T-cell (primary cell): ENCODE measurements around the gene PRSS12. TPM values are rescaled to one million over a fixed set of nuclear protein-coding genes. Genes with fewer than 3 reads are reported as not detected.

Experiments used
- ATAC-seq, 4 experiments: fragments of 200-7000 bp in 3 of 4; fragments of 150-1000 bp in 1 of 4; cut with Tn5 transposase; replicated peaks in 1 of 4; 1 replicate in 3 of 4; 2 replicates in 1 of 4; pipeline ENCODE4 v1.10.0; 2021; ENCODE audit warnings: moderate library complexity in 3 of 4, mild to moderate bottlenecking in 2 of 4, moderate number of reproducible peaks in 1 of 4
- CTCF ChIA-PET, 2 donors: fragments of 300-600 bp; sonication (Branson Sonifier 250); formaldehyde crosslinking; loops; one replicate each; lab custom pipeline; 2022; ENCODE audit warnings: antibody characterized with exemption in 2 of 2; lab: Charles Lee
- POLR2A ChIA-PET, 2 donors: fragments of 300-600 bp; sonication (Branson Sonifier 250); formaldehyde crosslinking; loops; one replicate each; lab custom pipeline; 2022; ENCODE audit warnings: antibody characterized with exemption in 2 of 2; lab: Charles Lee
- DNase-seq, 35 experiments: peaks; one replicate each; pipeline versions ENCODE4 v3.0.0 to v3.0.0-alpha.2; 2013 to 2023
- H3K27ac ChIP-seq: one replicate; pipeline ENCODE4 v1.5.1; 2013; ENCODE audit warnings: low read length
- H3K27me3 ChIP-seq, 2 experiments: replicated peaks in 1 of 2; 1 replicate in 1 of 2; 2 replicates in 1 of 2; pipeline versions ENCODE4 v1.6.1 to v1.7.0; 2013; ENCODE audit warnings: low read length in 1 of 2, mixed read lengths in 1 of 2; ENCODE audit not compliant: control insufficient read depth in 2 of 2, insufficient read depth in 2 of 2; ENCODE audit errors: extremely low read depth in 1 of 2
- H3K36me3 ChIP-seq, 2 donors: 1 replicate in 1 of 2; 2 replicates in 1 of 2; pipeline versions ENCODE4 v1.6.1 to v1.7.0; 2013; ENCODE audit warnings: low read length in 1 of 2; ENCODE audit not compliant: control insufficient read depth in 2 of 2, insufficient read depth in 1 of 2; ENCODE audit errors: extremely low read depth in 1 of 2
- H3K4me1 ChIP-seq, 2 experiments: 1 replicate in 1 of 2; 2 replicates in 1 of 2; pipeline versions ENCODE4 v1.6.1 to v1.7.0; 2013; ENCODE audit warnings: low read length in 2 of 2, mixed read lengths in 1 of 2; ENCODE audit not compliant: insufficient read depth in 2 of 2, control insufficient read depth in 1 of 2; ENCODE audit errors: extremely low read depth in 1 of 2
- H3K4me3 ChIP-seq, 2 donors: 1 replicate in 1 of 2; 2 replicates in 1 of 2; pipeline versions ENCODE4 v1.5.1 to v1.7.0; 2013; ENCODE audit warnings: mild to moderate bottlenecking in 2 of 2, low read length in 1 of 2, moderate library complexity in 1 of 2; ENCODE audit not compliant: control insufficient read depth in 1 of 2; ENCODE audit errors: extremely low read depth in 1 of 2
- H3K9me3 ChIP-seq: 2 replicates; pipeline ENCODE4 v1.7.0; 2013
- H3K27ac Mint-ChIP-seq, 2 donors: one replicate each; pipeline ENCODE4 v1.8.0; 2020 to 2021; ENCODE audit warnings: mild to moderate bottlenecking in 2 of 2, mixed read lengths in 2 of 2
- H3K27me3 Mint-ChIP-seq, 2 donors: one replicate each; pipeline ENCODE4 v1.8.0; 2021 to 2022; ENCODE audit warnings: mixed read lengths in 2 of 2
- H3K36me3 Mint-ChIP-seq: one replicate; pipeline ENCODE4 v1.8.0; 2021; ENCODE audit warnings: mixed read lengths
- H3K4me1 Mint-ChIP-seq, 3 donors: one replicate each; pipeline ENCODE4 v1.8.0; 2020 to 2022; ENCODE audit warnings: mixed read lengths in 3 of 3, mild to moderate bottlenecking in 1 of 3
- H3K4me3 Mint-ChIP-seq, 3 donors: one replicate each; pipeline ENCODE4 v1.8.0; 2020 to 2022; ENCODE audit warnings: mild to moderate bottlenecking in 3 of 3, mixed read lengths in 3 of 3, moderate library complexity in 3 of 3
- H3K9me3 Mint-ChIP-seq, 3 donors: one replicate each; pipeline ENCODE4 v1.8.0; 2020 to 2022; ENCODE audit warnings: mixed read lengths in 3 of 3
- WGBS: methylation state at CpG from one replicate; pipeline ENCODE4 v1.1.5; 2013; ENCODE audit warnings: missing lambda C conversion rate; ENCODE audit not compliant: insufficient coverage; 5-methylcytosine and 5-hydroxymethylcytosine counted together
- total RNA-seq, 35 experiments: library from RNA in 6 of 35; stranded (reverse) in 6 of 35; fragments of 120-200 nt in 1 of 35; gene quantifications; one replicate each; pipeline versions ENCODE4 v1.2.1 to v1.2.4 and lab custom pipeline; 2013 to 2026

The PRSS12 gene
- total RNA-seq, 5 donors from 2014 or later (not counting 1 experiment from before 2014, with no cell fraction given): 0.03 to 0.25 (median 0.18) TPM; not detected in 2

DNA sequence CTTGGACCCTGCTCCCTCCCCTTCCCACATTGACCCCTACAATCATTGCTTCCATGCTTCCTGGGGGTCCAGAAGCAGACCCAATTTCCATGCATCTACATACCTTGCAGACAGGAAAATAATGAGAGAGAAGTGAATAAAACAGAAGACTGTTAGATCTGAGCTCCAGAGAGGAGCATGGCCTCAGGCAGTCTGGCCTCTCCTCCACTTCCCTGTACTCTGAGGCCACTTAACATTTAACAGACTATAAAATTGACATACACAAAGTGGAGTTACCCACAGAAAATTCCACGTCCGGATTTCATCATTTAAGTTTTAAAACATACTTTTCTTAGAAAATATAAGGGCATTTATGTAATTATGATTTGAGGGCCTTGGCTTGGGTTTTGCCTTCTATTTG lies 2.1 kb upstream of the PRSS12 start:
- H3K36me3 Mint-ChIP-seq: no peaks in the 10 kb centered on the region
- H3K4me1 Mint-ChIP-seq: peaks cover 14 to 17% (median 15%) of the 10 kb centered on the region in 3 donors
- Histone ChIP-seq H3K36me3 (no peaks in the 10 kb centered on the region), H3K27me3 (peaks cover 9 to 39% of the 10 kb centered on the region in 2 experiments), H3K4me3 (no peak overlapping the region), H3K27ac (no peak overlapping the region), H3K9me3 (no peaks in the 10 kb centered on the region), H3K4me1 (peaks cover 3 to 17% of the 10 kb centered on the region in 2 experiments)
- ATAC-seq (no peak), DNase-seq (no peak)
- ChIA-PET CTCF (no interaction called here), POLR2A (interaction anchor here in 1 of 2 donors (0.5 kb wide), 1 partner anchor 1247 kb away, joined by 3 read pairs; no protein-coding TSS in a partner anchor)
- H3K9me3 Mint-ChIP-seq: no peaks in the 10 kb centered on the region
- H3K4me3 Mint-ChIP-seq: no peak overlapping the region
- no peak overlapping the region for H3K27ac Mint-ChIP-seq
- no CpG with 5 or more reads among the region's 2 CpGs for WGBS
- H3K27me3 Mint-ChIP-seq: peaks cover 74 to 79% of the 10 kb centered on the region in 2 donors

DNA sequence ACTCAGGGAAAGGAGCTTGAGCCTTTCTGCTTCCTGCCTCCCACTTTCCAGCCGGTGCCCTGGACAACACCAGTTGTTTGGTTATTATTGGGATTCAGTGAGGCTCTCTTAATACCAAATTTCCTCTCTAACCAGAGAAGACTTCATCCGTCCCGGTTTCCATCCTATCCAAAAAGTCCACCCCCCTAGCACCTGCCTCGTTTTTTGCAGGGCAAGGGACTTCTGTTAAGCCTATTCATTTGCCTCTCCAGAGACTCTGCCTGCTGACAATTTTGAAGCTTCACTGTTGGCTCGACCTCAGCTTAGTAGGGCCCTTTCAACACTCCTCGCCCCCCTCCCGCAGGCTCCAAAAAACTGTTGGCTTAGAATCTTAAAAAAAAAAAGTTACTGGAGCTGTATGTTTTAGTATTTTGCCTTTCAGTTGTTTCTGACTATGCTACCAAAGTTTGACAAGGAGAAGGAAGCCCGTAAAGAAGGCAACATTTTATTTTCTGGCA lies 779 bp upstream of the PRSS12 start:
- Mint-ChIP-seq H3K4me1 (peaks cover 14 to 17% (median 15%) of the 10 kb centered on the region in 3 donors), H3K9me3 (no peaks in the 10 kb centered on the region), H3K4me3 (peak overlapping the region; percentile 69 to 79 (median 70)), H3K36me3 (no peaks in the 10 kb centered on the region), H3K27ac (no peak overlapping the region), H3K27me3 (peaks cover 78 to 80% of the 10 kb centered on the region in 2 donors)
- Histone ChIP-seq H3K36me3 (no peaks in the 10 kb centered on the region), H3K27ac (no peak overlapping the region), H3K9me3 (no peaks in the 10 kb centered on the region), H3K4me1 (peaks cover 3 to 17% of the 10 kb centered on the region in 2 experiments), H3K27me3 (peaks cover 9 to 50% of the 10 kb centered on the region in 2 experiments), H3K4me3 (peak overlapping the region in 1 of 2 donors; percentile 58)
- ChIA-PET CTCF (interaction anchor here (0.5 to 1.2 kb wide), 4 partner anchors 74 to 233 kb away, joined by 3 to 7 read pairs (median 3); no protein-coding TSS in a partner anchor), POLR2A (no interaction called here)
- ATAC-seq (no peak), DNase-seq (no peak)
- WGBS: 57% methylated on average over 7 of the region's 8 CpGs

- CTCF ChIA-PET: interaction anchor here (0.6 to 1.2 kb wide), 5 partner anchors 31 to 474 kb away, joined by 3 to 7 read pairs (median 3); no protein-coding TSS in a partner anchor
- peak in 5 of 35 experiments; percentile 0 to 25 (median 1) for DNase-seq
- peak overlapping the region in 1 of 2 donors; percentile 1 for H3K27ac Mint-ChIP-seq
- peak overlapping the region; percentile 10 to 79 (median 67) for H3K4me3 Mint-ChIP-seq
- peaks cover 69 to 77% of the 10 kb centered on the region in 2 donors for H3K27me3 Mint-ChIP-seq
- peaks cover 14 to 17% (median 15%) of the 10 kb centered on the region in 3 donors for H3K4me1 Mint-ChIP-seq
- POLR2A ChIA-PET: interaction anchor here (0.6 to 0.7 kb wide), 2 partner anchors 193 to 348 kb away, joined by 3 to 4 read pairs; no protein-coding TSS in a partner anchor
- peak overlapping the region; percentile 12 to 39 for H3K4me3 ChIP-seq
- no peaks in the 10 kb centered on the region for H3K9me3 Mint-ChIP-seq
- no peaks in the 10 kb centered on the region for H3K36me3 ChIP-seq
- no peak overlapping the region for H3K27ac ChIP-seq
- no peaks in the 10 kb centered on the region for H3K9me3 ChIP-seq
- H3K36me3 Mint-ChIP-seq: no peaks in the 10 kb centered on the region
- H3K4me1 ChIP-seq: peaks cover 3 to 17% of the 10 kb centered on the region in 2 experiments
- ATAC-seq: peak; percentile 24 to 39 (median 32)
- peaks cover 9 to 58% of the 10 kb centered on the region in 2 experiments for H3K27me3 ChIP-seq
- 8% methylated on average over 68 of the region's 82 CpGs for WGBS
These were observed 664 bp downstream of the PRSS12 start for GRCh38 chr4:118351851-118352827.

- ATAC-seq (no peak), DNase-seq (no peak)
- no CpG with 5 or more reads among the region's 3 CpGs for WGBS
- ChIA-PET POLR2A (interaction anchor here in 1 of 2 donors (0.6 kb wide), 1 partner anchor 35 kb away, joined by 4 read pairs; no protein-coding TSS in a partner anchor), CTCF (no interaction called here)
- Histone ChIP-seq H3K4me3 (no peak overlapping the region), H3K36me3 (no peaks in the 10 kb centered on the region), H3K27me3 (peaks cover 9 to 55% of the 10 kb centered on the region in 2 experiments), H3K27ac (no peak overlapping the region), H3K4me1 (peaks cover 3 to 17% of the 10 kb centered on the region in 2 experiments), H3K9me3 (no peaks in the 10 kb centered on the region)
- no peak overlapping the region for H3K27ac Mint-ChIP-seq
- H3K4me3 Mint-ChIP-seq: no peak overlapping the region
- H3K9me3 Mint-ChIP-seq: no peaks in the 10 kb centered on the region
- H3K27me3 Mint-ChIP-seq: peaks cover 71 to 76% of the 10 kb centered on the region in 2 donors
- no peaks in the 10 kb centered on the region for H3K36me3 Mint-ChIP-seq
- peaks cover 14 to 17% (median 15%) of the 10 kb centered on the region in 3 donors for H3K4me1 Mint-ChIP-seq
These were observed 1.8 kb downstream of the PRSS12 start for GRCh38 chr4:118350961-118351360.

DNA sequence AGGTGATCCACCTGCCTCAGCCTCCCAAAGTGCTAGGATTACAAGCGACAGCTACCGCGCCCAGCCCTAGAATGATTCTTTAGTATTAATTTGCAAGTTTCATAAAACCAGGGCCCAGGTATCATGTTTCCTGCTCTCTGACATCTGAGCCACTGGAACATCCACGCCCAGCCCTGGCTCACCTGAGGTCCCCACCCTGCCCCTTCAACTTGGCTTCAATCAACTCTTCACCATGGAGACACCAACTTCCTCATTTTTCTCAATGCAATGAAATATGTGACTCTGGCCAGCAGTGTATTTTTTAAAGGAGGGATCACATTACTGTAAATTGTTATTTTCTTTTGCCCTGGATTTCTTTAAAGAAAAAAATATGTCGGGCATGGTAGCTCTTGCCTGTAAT lies 3.9 kb downstream of the PRSS12 start:
- Mint-ChIP-seq H3K4me3 (no peak overlapping the region), H3K36me3 (no peaks in the 10 kb centered on the region), H3K27me3 (peaks cover 59 to 62% of the 10 kb centered on the region in 2 donors), H3K9me3 (no peaks in the 10 kb centered on the region), H3K27ac (no peak overlapping the region), H3K4me1 (peaks cover 13 to 16% (median 15%) of the 10 kb centered on the region in 3 donors)
- ChIA-PET CTCF (no interaction called here), POLR2A (no interaction called here)
- WGBS: 100% methylated on average over 3 of the region's 5 CpGs
- ATAC-seq (no peak), DNase-seq (no peak)
- H3K36me3 ChIP-seq: no peaks in the 10 kb centered on the region
- H3K4me3 ChIP-seq: no peak overlapping the region
- H3K9me3 ChIP-seq: no peaks in the 10 kb centered on the region
- no peak overlapping the region for H3K27ac ChIP-seq
- peaks cover 9 to 40% of the 10 kb centered on the region in 2 experiments for H3K27me3 ChIP-seq
- H3K4me1 ChIP-seq: peaks cover 3 to 17% of the 10 kb centered on the region in 2 experiments

DNA sequence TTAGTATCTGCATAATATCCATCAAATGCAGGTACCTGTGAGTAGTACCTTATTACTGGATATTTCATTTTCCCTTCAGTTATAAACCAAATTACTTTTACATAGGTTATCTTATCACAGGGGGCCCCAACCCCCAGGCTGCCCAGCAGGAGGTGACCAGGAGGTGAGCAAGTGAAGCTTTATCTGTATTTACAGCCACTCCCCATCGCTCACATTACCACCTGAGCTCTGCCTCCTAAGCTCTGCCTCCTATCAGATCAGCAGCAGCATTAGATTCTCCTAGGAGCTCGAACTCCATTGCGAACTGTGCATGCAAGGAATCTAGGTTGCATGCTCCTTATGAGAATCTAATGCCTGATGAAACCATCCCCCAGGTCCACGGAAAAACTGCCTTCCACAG lies 6.3 kb downstream of the PRSS12 start:
- WGBS: 76% methylated on average over 4 of the region's 4 CpGs
- ChIA-PET CTCF (no interaction called here), POLR2A (no interaction called here)
- H3K36me3 Mint-ChIP-seq: no peaks in the 10 kb centered on the region
- H3K9me3 ChIP-seq: no peaks in the 10 kb centered on the region
- no peak for DNase-seq
- peaks cover 45 to 48% of the 10 kb centered on the region in 2 donors for H3K27me3 Mint-ChIP-seq
- H3K4me1 ChIP-seq: no peaks in the 10 kb centered on the region
- no peak for ATAC-seq
- no peak overlapping the region for H3K27ac Mint-ChIP-seq
- H3K27me3 ChIP-seq: peaks cover under 1 to 18% of the 10 kb centered on the region in 2 experiments
- H3K9me3 Mint-ChIP-seq: no peaks in the 10 kb centered on the region
- H3K4me3 ChIP-seq: no peak overlapping the region
- no peaks in the 10 kb centered on the region for H3K36me3 ChIP-seq
- H3K4me1 Mint-ChIP-seq: peaks cover 0 to 3% (median 1%) of the 10 kb centered on the region in 3 donors
- H3K27ac ChIP-seq: no peak overlapping the region
- no peak overlapping the region for H3K4me3 Mint-ChIP-seq
